Mesendoderm (in vitro differentiated cells): ENCODE results near the gene NDST3.

Experiments used
- DNase-seq: peaks from one replicate; pipeline ENCODE4 v3.0.0; 2013
- H2AK5ac ChIP-seq: 2 replicates; pipeline ENCODE4 v1.6.1; 2013; ENCODE audit warnings: low read length, inconsistent platforms
- H2BK120ac ChIP-seq: 2 replicates; pipeline ENCODE4 v1.6.1; 2013; ENCODE audit warnings: low read depth, mild to moderate bottlenecking, low read length, moderate library complexity, mixed read lengths
- H2BK15ac ChIP-seq: replicated peaks from 2 replicates; pipeline ENCODE4 v1.6.1; 2013; ENCODE audit warnings: low read depth, mild to moderate bottlenecking, moderate library complexity
- H2BK5ac ChIP-seq: 2 replicates; pipeline ENCODE4 v1.6.1; 2013; ENCODE audit warnings: low read length, inconsistent platforms
- H3K18ac ChIP-seq: 2 replicates; pipeline ENCODE4 v1.6.1; 2013; ENCODE audit warnings: mild to moderate bottlenecking, low read length, mixed read lengths
- H3K23ac ChIP-seq: one replicate; pipeline ENCODE4 v1.6.1; 2013; ENCODE audit warnings: low read length
- H3K27ac ChIP-seq: 2 replicates; pipeline ENCODE4 v1.5.1; 2013; ENCODE audit warnings: low read depth, mild to moderate bottlenecking, inconsistent platforms, low read length, moderate library complexity
- H3K27me3 ChIP-seq: 2 replicates; pipeline ENCODE4 v1.6.1; 2013; ENCODE audit warnings: low read length, control low read depth, mild to moderate bottlenecking, inconsistent platforms; ENCODE audit not compliant: insufficient read depth, poor library complexity
- H3K36me3 ChIP-seq: 2 replicates; pipeline ENCODE4 v1.6.1; 2013; ENCODE audit warnings: low read length, inconsistent platforms; ENCODE audit not compliant: control insufficient read depth, insufficient read depth
- H3K4ac ChIP-seq: one replicate; pipeline ENCODE4 v1.6.1; 2013; ENCODE audit warnings: low read depth, mild to moderate bottlenecking, low read length, moderate library complexity
- H3K4me1 ChIP-seq: 2 replicates; pipeline ENCODE4 v1.6.1; 2013; ENCODE audit warnings: low read depth, low read length, inconsistent platforms; ENCODE audit not compliant: control insufficient read depth
- H3K4me2 ChIP-seq: 2 replicates; pipeline ENCODE4 v1.6.1; 2013; ENCODE audit warnings: low read length
- H3K4me3 ChIP-seq: 2 replicates; pipeline ENCODE4 v1.5.1; 2013; ENCODE audit warnings: mild to moderate bottlenecking, low read length
- H3K56ac ChIP-seq: one replicate; pipeline ENCODE4 v1.6.1; 2013; ENCODE audit warnings: low read length
- H3K79me1 ChIP-seq: 2 replicates; pipeline ENCODE4 v1.6.1; 2013; ENCODE audit warnings: low read length, inconsistent platforms
- H3K79me2 ChIP-seq: 2 replicates; pipeline ENCODE4 v1.6.1; 2013; ENCODE audit warnings: mild to moderate bottlenecking, low read length; ENCODE audit not compliant: control insufficient read depth, insufficient read depth
- H3K9ac ChIP-seq: 2 replicates; pipeline ENCODE4 v1.6.1; 2013; ENCODE audit warnings: low read length, inconsistent platforms
- H4K5ac ChIP-seq: one replicate; pipeline ENCODE4 v1.6.1; 2013; ENCODE audit warnings: low read length
- H4K8ac ChIP-seq: one replicate; pipeline ENCODE4 v1.6.1; 2013; ENCODE audit warnings: low read depth, mild to moderate bottlenecking, control low read depth, low read length, moderate library complexity
- WGBS: extraction: QIAGEN DNeasy Blood & Tissue Kit; methylation state at CpG from one replicate; pipeline ENCODE4 v1.1.7; 2013; ENCODE audit warnings: low lambda C conversion rate, missing lambda C conversion rate; ENCODE audit not compliant: insufficient coverage; ENCODE audit errors: extremely low coverage; 5-methylcytosine and 5-hydroxymethylcytosine counted together

The NDST3 gene

DNA sequence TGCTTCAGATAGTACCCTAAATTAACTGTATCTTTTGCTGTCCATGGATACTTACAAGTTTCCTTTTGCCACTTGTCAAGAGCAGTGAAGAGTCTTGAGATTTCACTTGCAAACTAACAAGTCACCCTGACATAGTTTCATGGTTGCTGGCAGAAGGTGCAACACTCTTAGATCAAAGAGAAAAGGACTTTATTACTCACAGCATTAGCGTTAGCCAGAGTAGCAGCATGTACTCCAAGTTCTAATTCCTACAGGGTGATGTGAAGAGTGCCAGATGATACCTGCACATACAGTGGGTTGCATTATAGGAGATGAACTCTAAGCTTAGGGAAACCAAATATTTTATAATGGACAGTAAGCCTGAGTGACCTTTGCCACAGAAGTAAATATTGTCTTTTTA lies 47.9 kb downstream of the NDST3 start:
- Histone ChIP-seq H3K4me2 (no peak overlapping the region), H2BK15ac (no peak overlapping the region), H3K18ac (peak overlapping the region; percentile 18), H3K4ac (no peak overlapping the region), H3K79me1 (no peaks in the 10 kb centered on the region), H3K4me3 (no peak overlapping the region), H3K23ac (no peak overlapping the region), H2AK5ac (no peak overlapping the region), H3K4me1 (no peaks in the 10 kb centered on the region), H3K79me2 (no peaks in the 10 kb centered on the region), H3K56ac (no peak overlapping the region), H3K27me3 (no peaks in the 10 kb centered on the region), H3K27ac (no peak overlapping the region), H2BK5ac (no peak overlapping the region), H4K8ac (no peak overlapping the region), H3K36me3 (no peaks in the 10 kb centered on the region), H3K9ac (no peak overlapping the region), H2BK120ac (no peak overlapping the region), H4K5ac (no peak overlapping the region)
- no peak for DNase-seq
- no CpG with 5 or more reads among the region's 1 CpG for WGBS

DNA sequence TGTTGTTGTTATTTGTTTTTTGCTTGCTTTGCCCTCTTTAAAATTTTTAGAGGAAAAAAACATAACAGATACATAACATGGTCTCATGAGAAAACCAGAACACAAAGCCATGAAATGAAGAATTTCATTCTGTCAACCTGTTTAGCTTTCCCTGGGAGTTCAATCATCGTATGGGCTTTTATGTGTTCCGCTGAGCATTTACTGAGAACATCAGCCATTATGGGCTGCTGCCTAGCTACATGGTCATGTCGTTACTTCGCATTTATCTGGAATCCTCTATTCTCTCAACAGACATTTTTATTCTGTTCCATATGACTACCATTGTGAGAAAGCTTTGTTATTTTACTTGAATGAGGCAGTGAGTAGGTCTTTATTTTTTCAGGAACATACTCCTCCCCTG lies 51.4 kb downstream of the NDST3 start:
- H3K23ac ChIP-seq = no peak overlapping the region
- H2BK5ac ChIP-seq = no peak overlapping the region
- H3K27me3 ChIP-seq = no peaks in the 10 kb centered on the region
- no peak overlapping the region for H2BK120ac ChIP-seq
- DNase-seq = no peak
- peaks cover 2% of the 10 kb centered on the region for H3K4me1 ChIP-seq
- WGBS = no CpG with 5 or more reads among the region's 4 CpGs
- H3K4me2 ChIP-seq = no peak overlapping the region
- H3K4me3 ChIP-seq = no peak overlapping the region
- H3K56ac ChIP-seq = no peak overlapping the region
- H2BK15ac ChIP-seq = no peak overlapping the region
- H4K8ac ChIP-seq = no peak overlapping the region
- no peak overlapping the region for H4K5ac ChIP-seq
- no peaks in the 10 kb centered on the region for H3K36me3 ChIP-seq
- H3K18ac ChIP-seq = no peak overlapping the region
- H3K79me2 ChIP-seq = no peaks in the 10 kb centered on the region
- no peak overlapping the region for H3K4ac ChIP-seq
- no peak overlapping the region for H3K9ac ChIP-seq
- no peak overlapping the region for H2AK5ac ChIP-seq
- H3K27ac ChIP-seq = no peak overlapping the region
- H3K79me1 ChIP-seq = no peaks in the 10 kb centered on the region

DNA sequence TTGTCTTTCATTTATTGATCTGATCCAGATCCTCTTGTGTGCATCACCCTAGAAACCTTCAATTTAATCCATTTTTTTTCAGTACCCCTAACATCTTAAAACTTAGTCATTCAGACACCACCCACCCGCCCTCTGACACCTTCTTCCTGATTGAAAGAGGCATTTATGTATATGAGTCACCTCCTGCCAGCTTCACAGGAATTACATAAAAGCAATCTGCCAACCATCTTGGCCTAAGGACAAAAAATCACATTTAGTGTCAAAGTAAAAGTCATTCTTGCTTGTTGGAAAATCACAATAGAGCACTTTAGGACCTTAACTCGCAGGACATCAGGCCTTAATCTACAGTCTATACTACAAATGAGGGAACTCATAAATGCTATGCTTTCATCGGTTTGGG lies 52.1 kb downstream of the NDST3 start:
- no CpG with 5 or more reads among the region's 3 CpGs for WGBS
- no peak overlapping the region for H3K18ac ChIP-seq
- no peak overlapping the region for H3K27ac ChIP-seq
- no peak overlapping the region for H4K8ac ChIP-seq
- no peak overlapping the region for H2BK5ac ChIP-seq
- H3K9ac ChIP-seq = no peak overlapping the region
- no peaks in the 10 kb centered on the region for H3K79me2 ChIP-seq
- no peak overlapping the region for H4K5ac ChIP-seq
- H2AK5ac ChIP-seq = no peak overlapping the region
- no peak overlapping the region for H3K56ac ChIP-seq
- no peak overlapping the region for H3K4me2 ChIP-seq
- no peak overlapping the region for H2BK120ac ChIP-seq
- H3K23ac ChIP-seq = no peak overlapping the region
- no peak overlapping the region for H2BK15ac ChIP-seq
- H3K4me3 ChIP-seq = no peak overlapping the region
- H3K4ac ChIP-seq = no peak overlapping the region
- no peaks in the 10 kb centered on the region for H3K79me1 ChIP-seq
- peak; percentile 80 for DNase-seq
- H3K27me3 ChIP-seq = no peaks in the 10 kb centered on the region
- H3K4me1 ChIP-seq = peaks cover 2% of the 10 kb centered on the region
- H3K36me3 ChIP-seq = no peaks in the 10 kb centered on the region

DNA sequence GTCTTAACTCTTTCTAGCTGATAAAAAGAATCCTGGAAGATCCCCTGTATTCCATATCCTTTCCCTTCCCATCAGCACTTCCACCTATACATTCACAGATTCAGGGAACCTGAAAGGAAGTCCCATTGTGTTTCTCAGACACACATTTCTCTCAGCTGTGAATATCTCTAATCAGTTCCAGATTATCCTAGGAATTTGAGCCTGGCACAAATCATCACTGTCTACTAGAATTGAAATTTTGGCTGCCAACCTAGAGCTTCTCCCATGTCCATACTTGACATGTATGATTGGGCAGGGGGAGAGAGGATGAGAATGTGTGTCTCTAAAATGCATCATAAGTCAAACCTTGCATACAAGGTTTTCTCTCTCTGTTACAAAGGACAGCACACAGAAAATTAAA lies 53.1 kb downstream of the NDST3 start:
- no peaks in the 10 kb centered on the region for H3K27me3 ChIP-seq
- DNase-seq = peak; percentile 11
- no peak overlapping the region for H2AK5ac ChIP-seq
- peak overlapping the region; percentile 60 for H3K18ac ChIP-seq
- no peak overlapping the region for H3K23ac ChIP-seq
- H4K8ac ChIP-seq = no peak overlapping the region
- no peak overlapping the region for H3K4me2 ChIP-seq
- no peaks in the 10 kb centered on the region for H3K79me2 ChIP-seq
- no peak overlapping the region for H3K27ac ChIP-seq
- H2BK5ac ChIP-seq = no peak overlapping the region
- peaks cover 2% of the 10 kb centered on the region for H3K4me1 ChIP-seq
- peak overlapping the region; percentile 11 for H2BK15ac ChIP-seq
- H3K56ac ChIP-seq = no peak overlapping the region
- H3K4me3 ChIP-seq = no peak overlapping the region
- no peak overlapping the region for H2BK120ac ChIP-seq
- H3K79me1 ChIP-seq = no peaks in the 10 kb centered on the region
- H3K9ac ChIP-seq = no peak overlapping the region
- H3K4ac ChIP-seq = no peak overlapping the region
- H4K5ac ChIP-seq = no peak overlapping the region
- H3K36me3 ChIP-seq = no peaks in the 10 kb centered on the region

DNA sequence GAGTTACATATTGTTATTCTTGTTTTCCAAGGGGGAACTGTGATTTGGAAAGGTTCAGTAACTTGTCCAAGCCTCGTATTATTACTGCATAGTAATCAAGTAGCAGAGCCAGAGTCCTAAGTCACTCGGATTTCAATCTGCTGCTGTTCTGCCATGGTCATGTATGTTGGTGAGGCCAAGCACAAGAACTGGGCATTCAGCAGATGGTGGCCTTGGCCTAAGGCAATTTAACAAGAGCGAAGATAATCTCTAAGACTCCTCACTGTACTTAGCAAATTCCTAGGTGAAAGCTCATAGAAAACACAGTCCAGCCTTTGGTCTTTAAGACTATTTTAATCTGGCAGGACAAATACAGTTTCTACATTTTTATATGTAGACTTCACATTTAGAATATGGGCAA lies 64.8 kb downstream of the NDST3 start:
- H3K23ac ChIP-seq = no peak overlapping the region
- no CpG with 5 or more reads among the region's 3 CpGs for WGBS

DNA sequence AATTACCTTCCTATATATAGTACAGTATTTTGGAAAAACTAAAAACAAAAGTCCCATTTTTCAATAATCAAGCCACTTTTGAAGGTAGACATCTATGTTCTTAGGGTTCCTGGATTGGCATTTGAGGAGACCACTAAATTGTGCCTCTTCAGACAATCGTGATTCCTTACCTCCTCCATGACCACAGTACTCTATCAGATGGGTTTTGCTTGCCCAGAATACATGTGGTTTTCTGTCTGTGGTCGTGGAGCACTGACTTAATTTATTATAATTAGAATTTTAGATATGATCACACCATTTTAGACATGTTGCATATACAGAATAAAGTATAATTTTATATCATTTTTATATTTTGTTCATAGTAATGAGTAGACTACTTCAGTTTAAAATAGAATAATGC lies 67.9 kb downstream of the NDST3 start:
- no peak overlapping the region for H4K8ac ChIP-seq
- no peak overlapping the region for H3K4me3 ChIP-seq
- WGBS = no CpG with 5 or more reads among the region's 2 CpGs
- no peaks in the 10 kb centered on the region for H3K79me2 ChIP-seq
- no peak overlapping the region for H2AK5ac ChIP-seq
- no peak overlapping the region for H3K23ac ChIP-seq
- H3K4me2 ChIP-seq = no peak overlapping the region
- H3K27me3 ChIP-seq = no peaks in the 10 kb centered on the region
- H3K18ac ChIP-seq = no peak overlapping the region
- no peak overlapping the region for H2BK120ac ChIP-seq
- H3K79me1 ChIP-seq = no peaks in the 10 kb centered on the region
- no peak overlapping the region for H4K5ac ChIP-seq
- no peak overlapping the region for H3K9ac ChIP-seq
- H3K4ac ChIP-seq = no peak overlapping the region
- H2BK15ac ChIP-seq = no peak overlapping the region
- DNase-seq = no peak
- no peaks in the 10 kb centered on the region for H3K36me3 ChIP-seq
- no peak overlapping the region for H3K56ac ChIP-seq
- H3K4me1 ChIP-seq = no peaks in the 10 kb centered on the region
- no peak overlapping the region for H2BK5ac ChIP-seq
- no peak overlapping the region for H3K27ac ChIP-seq

More for the DNA sequence above, 64.8 kb downstream of the NDST3 start:
- Histone ChIP-seq H3K4me2 (no peak overlapping the region), H3K79me1 (no peaks in the 10 kb centered on the region), H3K27ac (no peak overlapping the region), H2AK5ac (no peak overlapping the region), H3K18ac (no peak overlapping the region), H3K4me1 (no peaks in the 10 kb centered on the region), H3K4me3 (no peak overlapping the region), H3K79me2 (no peaks in the 10 kb centered on the region), H4K5ac (no peak overlapping the region), H2BK120ac (no peak overlapping the region), H3K9ac (no peak overlapping the region), H3K27me3 (no peaks in the 10 kb centered on the region), H3K36me3 (no peaks in the 10 kb centered on the region), H3K4ac (no peak overlapping the region), H3K56ac (no peak overlapping the region), H4K8ac (no peak overlapping the region), H2BK15ac (no peak overlapping the region), H2BK5ac (no peak overlapping the region)
- DNase-seq = no peak
